ENCODE data around the gene DCT. TPM values are rescaled to one million over a fixed set of nuclear protein-coding genes. Genes with fewer than 3 reads are reported as not detected.

DCT gene
- total and polyA plus RNA-seq, 2 experiments from 2014 or later, result not detected

GRCh38 chr13:94414708-94415107 lies 64.8 kb downstream of the DCT start:
- H4K20me1 ChIP-seq (ENCODE audit: insufficient read depth), result no peaks in the 10 kb centered on the region
- peaks cover 11% of the 10 kb centered on the region; the same call in 1 of the 2 replicates for H3F3A ChIP-seq (ENCODE audit: insufficient read depth)
- H3K9ac ChIP-seq, result no peak overlapping the region
- in situ Hi-C loops (cut with MboI), result no loop called here
- H2AFZ ChIP-seq, result no peak overlapping the region
- no peaks in the 10 kb centered on the region for H3K79me2 ChIP-seq (ENCODE audit: insufficient read depth)
- H3K4me1 ChIP-seq (ENCODE audit: insufficient read depth), result no peaks in the 10 kb centered on the region; the same call in 1 of the 2 replicates
- no peaks in the 10 kb centered on the region for H3K36me3 ChIP-seq (ENCODE audit: low read depth)
- H3K27me3 ChIP-seq (replicated peaks; ENCODE audit: insufficient read depth), result peaks cover 17% of the 10 kb centered on the region
- H3K9me2 ChIP-seq (ENCODE audit: insufficient read depth), result no peaks in the 10 kb centered on the region
- H3K4me3 ChIP-seq, result no peak overlapping the region
- no peak overlapping the region for H3K4me2 ChIP-seq (ENCODE audit: unreplicated experiment)
- no peak overlapping the region for H3K27ac ChIP-seq
- no peak for DNase-seq
- TF ChIP-seq EZH2 (IDR thresholded peaks at IDR 0.05; ENCODE audit: insufficient read depth, poor library complexity, severe bottlenecking), result no peak
- TF ChIP-seq EZH2phosphoT487 (IDR thresholded peaks at IDR 0.05; ENCODE audit: insufficient read depth, low read depth), result no peak
- 13 to 14% methylated on average over 4 of the region's 4 CpGs for WGBS, 2 experiments (ENCODE audit: low coverage in 1 of 2, low lambda C conversion rate in 2 of 2, missing lambda C conversion rate in 2 of 2)
- no peaks in the 10 kb centered on the region for H3K9me3 ChIP-seq (ENCODE audit: low read depth)

GRCh38 chr13:94414141-94414540 lies 65.3 kb downstream of the DCT start:
- Histone ChIP-seq H2AFZ (no peak overlapping the region), H3K36me3 (ENCODE audit: low read depth) (no peaks in the 10 kb centered on the region), H3K9me3 (ENCODE audit: low read depth) (no peaks in the 10 kb centered on the region), H3K27ac (no peak overlapping the region), H3K27me3 (replicated peaks; ENCODE audit: insufficient read depth) (peaks cover 17% of the 10 kb centered on the region), H3K4me3 (no peak overlapping the region), H3K79me2 (ENCODE audit: insufficient read depth) (no peaks in the 10 kb centered on the region), H3K4me2 (ENCODE audit: unreplicated experiment) (no peak overlapping the region), H3K9me2 (ENCODE audit: insufficient read depth) (no peaks in the 10 kb centered on the region), H3F3A (ENCODE audit: insufficient read depth) (peaks cover 7% of the 10 kb centered on the region; the same call in 1 of the 2 replicates), H3K9ac (no peak overlapping the region), H4K20me1 (ENCODE audit: insufficient read depth) (no peaks in the 10 kb centered on the region), H3K4me1 (ENCODE audit: insufficient read depth) (no peaks in the 10 kb centered on the region; the same call in 1 of the 2 replicates)
- 69 to 78% methylated on average over 1 of the region's 1 CpG for WGBS, 2 experiments (ENCODE audit: low coverage in 1 of 2, low lambda C conversion rate in 2 of 2, missing lambda C conversion rate in 2 of 2)
- in situ Hi-C loops (cut with MboI), result no loop called here
- no peak for DNase-seq
- TF ChIP-seq EZH2phosphoT487 (IDR thresholded peaks at IDR 0.05; ENCODE audit: insufficient read depth, low read depth), result no peak
- no peak for TF ChIP-seq EZH2 (IDR thresholded peaks at IDR 0.05; ENCODE audit: insufficient read depth, poor library complexity, severe bottlenecking)

- Histone ChIP-seq H3K27me3 (replicated peaks; ENCODE audit: insufficient read depth) (peaks cover 17% of the 10 kb centered on the region), H3K9ac (no peak overlapping the region), H3K4me1 (ENCODE audit: insufficient read depth) (no peaks in the 10 kb centered on the region), H4K20me1 (ENCODE audit: insufficient read depth) (no peaks in the 10 kb centered on the region), H3K27ac (no peak overlapping the region), H2AFZ (no peak overlapping the region), H3K9me2 (ENCODE audit: insufficient read depth) (no peaks in the 10 kb centered on the region), H3K9me3 (ENCODE audit: low read depth) (no peaks in the 10 kb centered on the region), H3F3A (ENCODE audit: insufficient read depth) (peaks cover 2% of the 10 kb centered on the region; the same call in 1 of the 2 replicates), H3K36me3 (ENCODE audit: low read depth) (no peaks in the 10 kb centered on the region), H3K79me2 (ENCODE audit: insufficient read depth) (no peaks in the 10 kb centered on the region), H3K4me3 (no peak overlapping the region), H3K4me2 (ENCODE audit: unreplicated experiment) (no peak overlapping the region)
- DNase-seq, result no peak
- no peak for TF ChIP-seq EZH2phosphoT487 (IDR thresholded peaks at IDR 0.05; ENCODE audit: insufficient read depth, low read depth)
- TF ChIP-seq EZH2 (IDR thresholded peaks at IDR 0.05; ENCODE audit: insufficient read depth, poor library complexity, severe bottlenecking), result no peak
- in situ Hi-C loops (cut with MboI), result no loop called here
These were observed 65.9 kb downstream of the DCT start for GRCh38 chr13:94413598-94413944.

DNA sequence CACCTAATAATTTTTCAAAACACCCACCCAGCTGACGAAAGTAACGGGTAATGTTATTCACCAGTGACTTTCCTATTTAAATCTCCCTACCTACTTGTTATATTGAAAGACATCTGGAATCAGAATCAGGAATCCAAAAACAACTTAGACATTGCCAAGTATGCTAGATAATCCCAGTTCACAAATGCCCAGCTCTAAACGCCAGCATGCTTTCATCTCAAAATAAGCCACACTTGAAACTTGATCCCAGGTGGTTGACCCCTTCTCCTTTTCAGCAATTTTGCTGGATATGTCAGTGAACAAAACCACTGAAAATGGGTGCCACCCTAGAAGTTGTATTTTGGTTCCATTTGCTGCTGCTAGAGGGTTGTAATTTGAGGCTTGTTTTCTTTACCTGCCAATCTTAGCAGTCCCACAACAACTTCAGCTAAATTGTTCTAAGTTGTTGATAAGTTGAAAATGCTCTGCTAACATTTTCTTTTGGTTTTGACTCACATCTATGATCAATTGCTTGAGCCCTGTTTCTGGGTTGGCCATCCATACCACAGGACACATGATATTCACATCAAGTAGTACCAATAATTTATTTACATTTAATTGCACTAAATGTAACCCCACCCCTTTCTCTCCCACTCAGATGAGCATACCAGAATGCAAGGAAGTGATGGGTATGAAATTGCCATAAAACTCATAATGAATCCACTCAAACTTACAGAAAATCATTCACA lies 66.4 kb downstream of the DCT start:
- no peak overlapping the region for H2AFZ ChIP-seq
- H3K9me2 ChIP-seq (ENCODE audit: insufficient read depth), result no peaks in the 10 kb centered on the region
- in situ Hi-C loops (cut with MboI), result no loop called here
- H3K27me3 ChIP-seq (replicated peaks; ENCODE audit: insufficient read depth), result peaks cover 17% of the 10 kb centered on the region
- no peak overlapping the region for H3K27ac ChIP-seq
- DNase-seq, result no peak
- H3K9me3 ChIP-seq (ENCODE audit: low read depth), result no peaks in the 10 kb centered on the region
- WGBS, 2 experiments (ENCODE audit: low coverage in 1 of 2, low lambda C conversion rate in 2 of 2, missing lambda C conversion rate in 2 of 2), result 65 to 76% methylated on average over 3 of the region's 3 CpGs
- no peak overlapping the region for H3K4me3 ChIP-seq
- TF ChIP-seq EZH2 (IDR thresholded peaks at IDR 0.05; ENCODE audit: insufficient read depth, poor library complexity, severe bottlenecking) (no peak), EZH2phosphoT487 (IDR thresholded peaks at IDR 0.05; ENCODE audit: insufficient read depth, low read depth) (no peak)
- no peak overlapping the region for H3K4me2 ChIP-seq (ENCODE audit: unreplicated experiment)
- H3K36me3 ChIP-seq (ENCODE audit: low read depth), result no peaks in the 10 kb centered on the region
- no peaks in the 10 kb centered on the region for H3K79me2 ChIP-seq (ENCODE audit: insufficient read depth)
- H4K20me1 ChIP-seq (ENCODE audit: insufficient read depth), result no peaks in the 10 kb centered on the region
- no peak overlapping the region for H3K9ac ChIP-seq
- no peaks in the 10 kb centered on the region for H3F3A ChIP-seq (ENCODE audit: insufficient read depth)
- H3K4me1 ChIP-seq (ENCODE audit: insufficient read depth), result no peaks in the 10 kb centered on the region

Data from GM23248 (cell line).